ENCODE results near the gene EIF4E3. TPM values are rescaled to one million over a fixed set of nuclear protein-coding genes. Genes with fewer than 3 reads are reported as not detected.

EIF4E3 gene
- total and polyA plus RNA-seq, 2 of the 13 experiments (the other 11 are each of a cell fraction or from before 2014, with no cell fraction given) = 0.07 to 0.15 TPM

DNA sequence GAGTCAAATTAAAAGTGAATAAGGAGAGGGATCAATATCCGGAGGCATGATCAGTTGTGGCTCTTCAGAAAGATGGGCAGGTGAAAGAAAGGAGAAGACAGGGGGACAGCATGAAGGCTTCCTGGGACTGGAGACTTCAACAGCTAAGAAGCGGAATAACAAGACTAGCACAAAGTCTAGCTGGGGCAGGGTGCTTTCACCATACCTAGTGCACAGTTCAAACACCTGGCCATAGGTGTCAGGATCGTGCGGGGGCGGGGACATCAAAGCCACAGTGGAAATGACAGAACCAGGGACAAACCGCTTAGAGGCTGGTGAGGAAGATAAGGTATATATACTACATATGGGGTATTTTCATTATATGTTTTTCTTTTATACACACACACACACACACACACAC is 75.4 kb downstream of the EIF4E3 start:
- Histone ChIP-seq H3K36me3 (replicated peaks in 1 of 2; ENCODE audit: control insufficient read depth in 1 of 2, insufficient read depth in 2 of 2, low read length in 2 of 2) (no peaks in the 10 kb centered on the region), H3K27ac (ENCODE audit: extremely low read length, insufficient read depth, low read length) (no peak overlapping the region), H3K9me3 (ENCODE audit: low read length) (no peaks in the 10 kb centered on the region), H4K20me1 (ENCODE audit: insufficient read depth, low read length) (no peaks in the 10 kb centered on the region), H3K79me2 (ENCODE audit: insufficient read depth, low read length) (no peaks in the 10 kb centered on the region), H3K9ac (ENCODE audit: insufficient read depth, low read depth, low read length) (no peak overlapping the region), H3K27me3 (ENCODE audit: control insufficient read depth in 1 of 2, insufficient read depth in 2 of 2, low read length in 2 of 2) (peaks cover 0 to 9% of the 10 kb centered on the region in 2 experiments; a peak in 4 of 5 replicates), H2AFZ (ENCODE audit: low read length) (no peak overlapping the region), H3K4me1 (ENCODE audit: insufficient read depth, low read length) (0 out of 2 replicates have a peak, but pooled peaks cover 18% of the 10 kb centered on the region), H3K4me2 (ENCODE audit: low read depth, low read length) (no peak overlapping the region), H3K4me3 (replicated peaks in 1 of 3; ENCODE audit: insufficient read depth in 1 of 3, low read depth in 2 of 3, low read length in 3 of 3) (no peak overlapping the region)
- in situ Hi-C loops (cut with HindIII; ENCODE audit: extremely low pct_ligation_motif_present, low pct_unique_long_range_greater_than_20kb) = loop anchor here (5.0 to 10.0 kb wide), 2 partner anchors 1097 to 1585 kb away; no protein-coding TSS in a partner anchor
- CTCF ChIA-PET (ENCODE audit: low intra/inter-chr PET ratio, low total read pairs) = no interaction called here
- ATAC-seq (peak; percentile 44; the same call in 2 of the 3 replicates), FAIRE-seq (no peak), DNase-seq (ENCODE audit: low spot score) (peak; percentile 10)
- WGBS (ENCODE audit: low lambda C conversion rate) = 2% methylated on average over 6 of the region's 6 CpGs
- intact Hi-C loops (cut with micrococcal nuclease; ENCODE audit: unreplicated experiment) = loop anchor here (5.0 kb wide), 2 partner anchors 642 to 932 kb away; no protein-coding TSS in a partner anchor
- POLR2A ChIA-PET = no interaction called here
- no TSS peak for BruUV-seq (replicated peaks)
- TF ChIP-seq, protein P1, sequence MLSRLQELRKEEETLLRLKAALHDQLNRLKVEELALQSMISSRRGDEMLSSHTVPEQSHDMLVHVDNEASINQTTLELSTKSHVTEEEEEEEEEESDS (CRISPR knock-in tag; IDR thresholded peaks at IDR 0.05; ENCODE audit: borderline replicate concordance) = no peak
- TF ChIP-seq SP4 (CRISPR knock-in tag; IDR thresholded peaks at IDR 0.05) = no peak
- no peak for TF ChIP-seq ZNF101 (CRISPR knock-in tag; IDR thresholded peaks at IDR 0.05; ENCODE audit: borderline replicate concordance, low read depth)
- TF ChIP-seq SIN3A (IDR thresholded peaks at IDR 0.05; ENCODE audit: borderline replicate concordance, low read depth, low read length) = no peak
- TF ChIP-seq, protein P2, sequence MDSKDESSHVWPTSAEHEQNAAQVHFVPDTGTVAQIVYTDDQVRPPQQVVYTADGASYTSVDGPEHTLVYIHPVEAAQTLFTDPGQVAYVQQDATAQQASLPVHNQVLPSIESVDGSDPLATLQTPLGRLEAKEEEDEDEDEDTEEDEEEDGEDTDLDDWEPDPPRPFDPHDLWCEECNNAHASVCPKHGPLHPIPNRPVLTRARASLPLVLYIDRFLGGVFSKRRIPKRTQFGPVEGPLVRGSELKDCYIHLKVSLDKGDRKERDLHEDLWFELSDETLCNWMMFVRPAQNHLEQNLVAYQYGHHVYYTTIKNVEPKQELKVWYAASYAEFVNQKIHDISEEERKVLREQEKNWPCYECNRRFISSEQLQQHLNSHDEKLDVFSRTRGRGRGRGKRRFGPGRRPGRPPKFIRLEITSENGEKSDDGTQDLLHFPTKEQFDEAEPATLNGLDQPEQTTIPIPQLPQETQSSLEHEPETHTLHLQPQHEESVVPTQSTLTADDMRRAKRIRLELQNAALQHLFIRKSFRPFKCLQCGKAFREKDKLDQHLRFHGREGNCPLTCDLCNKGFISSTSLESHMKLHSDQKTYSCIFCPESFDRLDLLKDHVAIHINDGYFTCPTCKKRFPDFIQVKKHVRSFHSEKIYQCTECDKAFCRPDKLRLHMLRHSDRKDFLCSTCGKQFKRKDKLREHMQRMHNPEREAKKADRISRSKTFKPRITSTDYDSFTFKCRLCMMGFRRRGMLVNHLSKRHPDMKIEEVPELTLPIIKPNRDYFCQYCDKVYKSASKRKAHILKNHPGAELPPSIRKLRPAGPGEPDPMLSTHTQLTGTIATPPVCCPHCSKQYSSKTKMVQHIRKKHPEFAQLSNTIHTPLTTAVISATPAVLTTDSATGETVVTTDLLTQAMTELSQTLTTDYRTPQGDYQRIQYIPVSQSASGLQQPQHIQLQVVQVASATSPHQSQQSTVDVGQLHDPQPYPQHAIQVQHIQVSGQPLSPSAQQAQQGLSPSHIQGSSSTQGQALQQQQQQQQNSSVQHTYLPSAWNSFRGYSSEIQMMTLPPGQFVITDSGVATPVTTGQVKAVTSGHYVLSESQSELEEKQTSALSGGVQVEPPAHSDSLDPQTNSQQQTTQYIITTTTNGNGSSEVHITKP (CRISPR knock-in tag; IDR thresholded peaks at IDR 0.05; ENCODE audit: low read depth) = no peak
- no peak for TF ChIP-seq ZNF557 (CRISPR knock-in tag; IDR thresholded peaks at IDR 0.05)
- TF ChIP-seq BHLHE40 (IDR thresholded peaks at IDR 0.05; ENCODE audit: low read length) = peak; percentile 58
- TF ChIP-seq TARDBP (CRISPR knock-in tag; IDR thresholded peaks at IDR 0.05) = no peak
- TF ChIP-seq, protein P3, sequence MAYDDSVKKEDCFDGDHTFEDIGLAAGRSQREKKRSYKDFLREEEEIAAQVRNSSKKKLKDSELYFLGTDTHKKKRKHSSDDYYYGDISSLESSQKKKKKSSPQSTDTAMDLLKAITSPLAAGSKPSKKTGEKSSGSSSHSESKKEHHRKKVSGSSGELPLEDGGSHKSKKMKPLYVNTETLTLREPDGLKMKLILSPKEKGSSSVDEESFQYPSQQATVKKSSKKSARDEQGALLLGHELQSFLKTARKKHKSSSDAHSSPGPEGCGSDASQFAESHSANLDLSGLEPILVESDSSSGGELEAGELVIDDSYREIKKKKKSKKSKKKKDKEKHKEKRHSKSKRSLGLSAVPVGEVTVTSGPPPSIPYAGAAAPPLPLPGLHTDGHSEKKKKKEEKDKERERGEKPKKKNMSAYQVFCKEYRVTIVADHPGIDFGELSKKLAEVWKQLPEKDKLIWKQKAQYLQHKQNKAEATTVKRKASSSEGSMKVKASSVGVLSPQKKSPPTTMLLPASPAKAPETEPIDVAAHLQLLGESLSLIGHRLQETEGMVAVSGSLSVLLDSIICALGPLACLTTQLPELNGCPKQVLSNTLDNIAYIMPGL (CRISPR knock-in tag; IDR thresholded peaks at IDR 0.05; ENCODE audit: borderline replicate concordance in 1 of 2, low read depth in 1 of 2) = no peak
- TF ChIP-seq, protein P4, sequence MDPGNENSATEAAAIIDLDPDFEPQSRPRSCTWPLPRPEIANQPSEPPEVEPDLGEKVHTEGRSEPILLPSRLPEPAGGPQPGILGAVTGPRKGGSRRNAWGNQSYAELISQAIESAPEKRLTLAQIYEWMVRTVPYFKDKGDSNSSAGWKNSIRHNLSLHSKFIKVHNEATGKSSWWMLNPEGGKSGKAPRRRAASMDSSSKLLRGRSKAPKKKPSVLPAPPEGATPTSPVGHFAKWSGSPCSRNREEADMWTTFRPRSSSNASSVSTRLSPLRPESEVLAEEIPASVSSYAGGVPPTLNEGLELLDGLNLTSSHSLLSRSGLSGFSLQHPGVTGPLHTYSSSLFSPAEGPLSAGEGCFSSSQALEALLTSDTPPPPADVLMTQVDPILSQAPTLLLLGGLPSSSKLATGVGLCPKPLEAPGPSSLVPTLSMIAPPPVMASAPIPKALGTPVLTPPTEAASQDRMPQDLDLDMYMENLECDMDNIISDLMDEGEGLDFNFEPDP (CRISPR knock-in tag; conservative IDR thresholded peaks at IDR 0.05) = no peak
- TF ChIP-seq KDM4B (CRISPR knock-in tag; IDR thresholded peaks at IDR 0.05) = no peak
- TF ChIP-seq THYN1 (CRISPR knock-in tag; IDR thresholded peaks at IDR 0.05; ENCODE audit: borderline replicate concordance, low read depth) = no peak
- no peak for TF ChIP-seq SCMH1 (CRISPR knock-in tag; IDR thresholded peaks at IDR 0.05; ENCODE audit: borderline replicate concordance)
- TF ChIP-seq NAIF1 (CRISPR knock-in tag; IDR thresholded peaks at IDR 0.05; ENCODE audit: borderline replicate concordance) = no peak
- no peak for TF ChIP-seq POLR2G (IDR thresholded peaks at IDR 0.05; ENCODE audit: low read depth, low read length)
- TF ChIP-seq, protein P5, sequence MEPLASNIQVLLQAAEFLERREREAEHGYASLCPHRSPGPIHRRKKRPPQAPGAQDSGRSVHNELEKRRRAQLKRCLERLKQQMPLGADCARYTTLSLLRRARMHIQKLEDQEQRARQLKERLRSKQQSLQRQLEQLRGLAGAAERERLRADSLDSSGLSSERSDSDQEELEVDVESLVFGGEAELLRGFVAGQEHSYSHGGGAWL (CRISPR knock-in tag; IDR thresholded peaks at IDR 0.05) = no peak
- TF ChIP-seq HNF4A (CRISPR knock-in tag; IDR thresholded peaks at IDR 0.05) = peak; percentile 18; the same call in 1 of the 2 replicates

All from HepG2 (cell line).